HG03354 (cell line): ENCODE results near the gene DENND4C.
"Not testable (repeated sequence)": the region's sequence is repeated elsewhere in the genome, so short reads cannot be mapped to it uniquely, and the experiment has no call there.

ENCODE experiments used
- ATAC-seq: cut with Tn5 transposase; IDR thresholded peaks from one replicate; pipeline ENCODE4 v1.9.1; 2021; ENCODE audit warnings: mild to moderate bottlenecking; ENCODE audit not compliant: unreplicated experiment, poor library complexity, severe bottlenecking

The DENND4C gene

DNA sequence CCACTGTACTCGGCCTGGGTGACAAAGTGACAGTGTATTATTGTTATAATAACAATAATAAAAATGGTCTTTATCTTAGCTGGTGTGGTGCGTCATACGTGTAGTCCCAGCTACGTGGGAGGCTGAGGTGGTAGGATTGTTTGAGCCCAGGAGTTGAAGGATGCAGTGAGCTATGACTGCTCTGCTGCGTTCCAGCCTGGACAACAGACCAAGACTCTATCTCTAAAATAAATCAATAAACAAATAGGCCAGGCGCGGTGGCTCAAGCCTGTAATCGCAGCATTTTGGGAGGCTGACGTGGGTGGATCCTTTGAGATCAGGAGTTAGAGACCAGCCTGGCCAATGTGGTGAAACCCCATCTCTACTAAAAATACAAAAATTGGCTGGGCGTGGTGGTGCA is 9.2 kb upstream of the DENND4C start:
- ATAC-seq: no peak

DNA sequence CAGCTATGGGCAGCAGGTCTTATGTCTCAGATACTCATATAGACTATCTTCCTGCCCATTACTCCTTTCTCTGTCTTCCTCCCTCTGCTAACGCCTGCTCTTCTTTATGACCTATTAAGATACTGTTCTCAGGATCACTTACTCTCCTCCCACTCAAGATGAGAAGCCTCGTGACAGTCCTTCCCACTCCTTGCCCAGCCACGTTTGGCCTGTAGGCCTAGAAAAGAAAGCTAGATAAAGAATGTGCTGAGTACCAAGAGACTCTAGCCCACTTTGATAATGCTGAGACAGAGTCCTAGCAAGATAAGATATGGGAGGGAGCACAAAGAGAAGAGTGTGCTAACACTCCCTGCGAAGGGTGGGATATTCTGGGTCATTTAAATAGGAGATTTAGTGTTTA is 6.8 kb upstream of the DENND4C start:
- ATAC-seq: no peak

DNA sequence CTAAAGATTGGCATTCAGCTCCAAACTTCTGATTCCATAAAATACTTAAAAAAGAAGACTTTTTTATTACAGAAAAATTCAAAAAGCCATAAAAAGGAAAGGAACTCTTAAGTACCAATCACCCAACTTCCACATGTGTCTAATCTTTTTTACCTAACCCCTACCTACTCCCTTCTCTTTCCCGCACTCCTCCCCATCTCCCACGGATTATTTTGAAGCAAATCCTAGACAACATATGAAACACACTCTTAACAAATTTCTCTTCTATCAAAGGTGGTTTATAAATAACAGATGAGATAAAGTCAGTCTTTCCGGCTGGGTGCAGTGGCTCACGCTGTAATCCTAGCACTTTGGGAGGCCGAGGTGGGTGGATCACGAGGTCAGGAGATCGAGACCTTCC is 5.9 kb upstream of the DENND4C start:
- ATAC-seq: no peak

DNA sequence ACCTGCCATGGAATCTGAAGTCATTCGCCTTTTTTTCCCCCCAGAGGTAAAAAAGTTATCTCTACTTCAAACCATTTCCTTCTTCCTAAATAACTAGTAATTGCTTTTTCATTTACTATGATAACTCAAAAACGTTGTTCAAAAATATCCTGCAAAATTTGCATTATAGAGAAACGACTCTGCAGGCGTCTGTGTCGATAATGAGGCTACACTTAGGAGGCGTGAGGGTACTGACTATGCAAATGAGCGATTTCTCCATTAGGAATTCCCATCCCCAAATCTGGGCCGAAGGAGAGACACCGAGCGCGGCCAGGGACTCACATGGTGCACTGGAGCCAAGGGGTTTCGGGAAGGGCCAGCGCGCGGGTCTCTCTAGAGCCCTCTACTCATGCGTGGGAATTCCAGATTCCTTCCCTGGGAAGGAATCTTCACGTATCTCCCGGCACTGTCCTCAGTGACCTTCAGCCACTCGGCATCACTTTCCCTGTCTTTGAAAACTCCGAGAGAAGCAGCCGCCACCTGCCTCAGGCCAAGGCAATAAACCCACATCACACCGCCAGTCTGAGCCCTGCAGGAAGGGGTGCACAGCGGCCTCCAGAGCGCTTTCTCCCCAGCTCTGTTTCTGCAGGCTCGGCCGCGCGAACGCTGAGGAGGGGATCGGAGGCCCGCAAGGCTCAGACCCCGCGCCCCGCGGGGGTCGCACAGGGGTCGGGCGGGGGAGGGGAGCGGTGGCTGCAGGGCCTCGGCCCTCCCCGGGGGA is 718 bp upstream of the DENND4C start:
- peak; percentile 67 for ATAC-seq

DNA sequence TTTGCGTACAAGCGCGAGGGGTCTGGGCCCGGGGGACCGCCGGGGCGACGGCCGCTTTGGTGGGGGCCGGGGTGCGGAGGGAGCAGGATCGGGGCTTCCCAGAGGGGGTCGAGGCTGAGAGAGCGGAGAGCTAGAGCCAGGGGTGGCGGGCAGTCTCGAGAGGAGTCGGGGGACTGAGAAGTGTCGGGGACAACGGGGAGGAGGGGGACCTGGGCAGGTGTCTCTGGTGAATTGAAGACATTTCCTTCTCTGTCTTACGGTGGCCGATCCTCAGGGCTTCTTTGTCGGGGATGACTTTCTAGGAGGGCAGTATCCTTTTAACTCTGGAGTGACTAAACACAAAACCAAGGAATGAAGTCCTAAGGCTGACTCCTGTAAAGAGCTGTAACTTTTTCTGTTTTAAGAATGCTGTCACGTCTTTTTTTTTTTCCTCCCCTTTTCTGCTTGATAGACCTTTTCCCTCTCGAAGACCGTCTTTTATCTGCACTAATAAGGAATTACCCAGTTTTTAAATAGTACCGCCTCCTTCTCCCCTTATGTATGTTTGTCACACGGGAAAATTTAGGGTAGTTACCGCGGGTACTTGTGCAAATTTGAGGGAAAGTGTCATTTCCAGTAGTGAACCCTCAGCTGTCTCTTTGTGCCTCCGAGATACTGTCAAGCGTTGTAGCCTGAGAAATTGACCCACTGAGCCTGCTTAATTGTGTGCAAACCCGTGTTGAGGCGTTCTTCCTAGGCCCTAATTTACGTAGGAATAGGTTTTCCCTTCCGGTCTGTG is 822 bp downstream of the DENND4C start:
- ATAC-seq: peak; percentile 25

DNA sequence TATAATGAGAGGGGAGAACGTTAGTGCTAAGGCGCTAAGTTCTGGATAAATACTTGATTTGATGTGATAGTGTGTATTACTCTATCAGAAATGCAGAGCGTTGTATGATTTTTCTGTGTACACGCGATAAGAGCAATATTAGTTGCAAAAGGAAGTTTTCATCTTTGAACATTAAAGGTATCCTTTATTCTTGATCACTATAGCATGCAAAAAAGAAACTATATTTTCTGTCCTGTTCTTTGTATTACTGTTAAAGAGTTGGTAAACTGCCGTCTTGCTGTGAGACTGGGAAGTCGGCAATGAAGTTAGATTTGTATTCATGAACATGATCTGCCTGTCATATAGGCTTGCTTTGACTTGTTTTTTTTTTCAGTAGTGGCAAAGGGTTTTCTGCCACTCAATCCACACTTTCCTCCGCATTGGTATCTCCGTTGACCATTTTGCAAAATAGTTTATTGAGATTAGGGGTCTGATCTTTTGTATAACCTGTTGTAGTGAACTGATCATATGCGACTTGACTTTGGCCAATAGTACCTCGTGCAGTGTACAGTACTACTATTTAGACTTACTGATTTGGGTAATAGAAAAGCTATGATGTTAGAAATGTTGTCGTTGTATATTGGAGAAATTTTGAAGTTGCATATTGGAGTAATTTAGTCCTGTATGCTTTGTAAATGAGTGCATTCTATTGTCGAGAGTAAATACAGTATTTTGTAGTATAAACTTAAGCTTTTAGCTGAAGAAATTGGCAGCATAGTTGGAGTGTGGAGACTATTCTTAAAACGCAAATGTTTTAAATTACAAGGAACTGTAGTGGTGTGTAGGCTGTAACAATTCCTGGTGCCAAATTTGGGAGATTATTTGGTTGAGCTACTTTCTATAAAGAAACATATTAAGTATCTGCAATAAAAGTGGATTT is 1.7 kb downstream of the DENND4C start:
- no peak for ATAC-seq

DNA sequence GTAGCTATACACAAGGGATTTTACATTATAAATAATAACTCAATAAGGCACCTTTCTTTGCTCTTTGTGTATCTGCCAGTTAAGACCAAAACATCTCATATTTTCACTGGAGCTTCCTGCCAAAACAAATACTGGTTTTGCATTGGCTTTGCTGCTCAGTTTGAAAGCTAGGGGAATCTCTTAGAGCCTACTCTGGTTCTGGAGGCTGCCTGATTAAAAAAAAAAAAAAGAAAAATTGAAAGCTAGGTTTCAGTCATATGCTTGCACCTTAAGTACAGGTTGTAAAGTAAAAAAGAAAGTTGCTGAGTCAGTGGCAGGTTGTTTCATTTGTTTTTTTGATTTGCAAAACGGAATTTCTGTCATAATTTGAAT is 2.3 kb downstream of the DENND4C start:
- no peak for ATAC-seq

DNA sequence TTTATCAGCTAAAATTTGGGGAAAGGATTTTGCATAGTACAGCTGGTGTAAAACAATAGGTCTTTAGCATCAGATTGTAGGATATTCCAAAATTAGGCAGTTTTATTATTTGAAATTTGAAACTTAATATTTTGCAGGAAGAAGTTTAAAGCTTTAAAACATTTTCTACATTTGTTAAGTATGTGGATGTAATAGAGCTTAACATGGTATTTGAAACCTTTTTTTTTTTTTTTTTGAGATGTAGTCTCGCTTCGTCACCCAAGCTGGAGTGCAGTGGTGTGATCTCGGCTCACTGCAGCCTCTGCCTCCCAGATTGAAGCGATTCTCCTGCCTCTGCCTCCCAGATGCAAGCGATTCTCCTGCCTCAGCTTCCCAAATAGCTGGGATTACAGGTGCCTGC is 2.9 kb downstream of the DENND4C start:
- no peak for ATAC-seq

DNA sequence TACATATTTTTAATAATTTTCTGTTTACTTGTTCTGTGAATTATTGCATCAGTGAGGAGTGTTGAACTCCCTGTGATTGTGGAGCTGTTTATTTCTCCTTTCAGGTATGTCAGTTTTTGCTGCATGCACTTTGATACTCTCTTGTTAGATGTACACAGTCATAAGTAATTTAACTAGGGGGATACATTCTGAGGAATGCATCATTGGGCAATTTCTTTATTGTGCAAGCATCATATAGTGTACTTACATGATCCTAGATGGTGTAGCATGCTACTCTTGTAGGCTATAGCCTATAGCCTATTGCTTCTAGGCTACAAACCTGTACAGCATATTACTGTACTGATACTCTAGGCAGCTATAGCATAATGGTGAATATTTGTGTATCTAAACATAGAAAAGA is 9.5 kb downstream of the DENND4C start:
- ATAC-seq: no peak

DNA sequence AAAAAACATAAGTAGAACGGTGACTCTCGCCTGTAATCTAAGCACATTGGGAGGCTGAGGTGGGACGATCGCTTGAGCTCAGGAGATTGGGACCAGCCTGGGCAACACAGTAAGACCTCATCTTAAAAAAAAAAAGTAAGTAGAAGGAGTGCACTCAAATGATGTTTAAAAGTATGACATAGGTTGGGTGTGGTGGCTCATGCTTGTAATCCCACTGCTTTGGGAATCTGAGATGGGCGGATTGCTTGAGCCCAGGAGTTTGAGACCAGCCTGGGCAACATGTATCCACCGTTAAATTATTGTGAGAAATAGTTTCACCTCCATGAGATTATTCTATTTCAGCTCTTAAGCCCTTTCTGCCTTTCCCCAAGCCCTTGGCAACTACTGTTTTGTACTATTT is 11.2 kb downstream of the DENND4C start:
- no peak for ATAC-seq

DNA sequence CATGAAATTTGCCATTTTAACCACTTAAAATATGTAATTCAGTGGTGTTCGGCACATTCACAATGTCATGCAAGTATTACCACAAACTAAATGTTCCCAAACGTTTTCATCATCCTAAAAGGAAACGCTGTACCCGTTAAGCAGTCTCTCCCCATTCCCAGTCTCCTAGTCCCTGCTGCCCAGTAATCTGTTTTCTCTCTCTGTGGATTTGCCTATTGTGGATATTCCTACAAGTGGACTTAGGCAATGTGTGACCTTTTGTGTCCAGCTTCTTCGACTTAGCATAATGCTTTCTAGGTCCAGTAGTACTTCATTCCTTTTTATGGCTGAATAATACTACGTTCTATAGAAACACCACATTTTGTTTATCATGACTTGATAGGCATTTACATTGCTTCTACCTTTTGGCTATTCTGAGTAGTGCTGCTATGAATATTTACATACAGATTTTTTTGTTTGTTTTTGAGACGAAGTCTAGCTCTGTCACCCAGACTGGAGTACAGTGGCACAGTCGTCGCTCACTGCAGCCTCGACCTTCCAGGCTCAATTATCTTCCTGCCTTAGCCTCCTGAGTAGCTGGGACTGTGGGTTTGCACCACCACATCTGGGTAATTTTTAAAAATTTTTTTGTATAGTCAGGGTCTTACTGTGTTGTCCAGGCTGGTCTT is 13.0 kb downstream of the DENND4C start:
- no peak for ATAC-seq

DNA sequence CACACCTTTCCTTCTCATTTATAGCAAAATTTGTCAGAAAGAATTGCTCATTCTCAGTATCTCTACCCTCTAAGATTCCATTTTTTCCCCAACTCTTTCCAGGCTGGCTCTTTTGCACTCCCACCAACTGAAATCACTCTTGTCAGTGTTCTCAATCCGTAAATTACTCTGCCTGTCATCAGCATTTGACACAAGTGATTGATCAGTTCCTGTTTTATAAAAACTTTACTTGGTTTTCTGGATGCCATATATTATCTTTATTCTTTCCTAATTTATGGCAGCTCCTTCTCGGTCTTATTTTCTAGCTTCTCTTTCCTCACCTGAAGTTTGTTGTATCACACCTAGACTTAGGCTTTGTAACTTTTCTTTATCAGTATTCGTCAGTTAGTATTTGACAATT is 16.4 kb downstream of the DENND4C start:
- ATAC-seq: no peak

DNA sequence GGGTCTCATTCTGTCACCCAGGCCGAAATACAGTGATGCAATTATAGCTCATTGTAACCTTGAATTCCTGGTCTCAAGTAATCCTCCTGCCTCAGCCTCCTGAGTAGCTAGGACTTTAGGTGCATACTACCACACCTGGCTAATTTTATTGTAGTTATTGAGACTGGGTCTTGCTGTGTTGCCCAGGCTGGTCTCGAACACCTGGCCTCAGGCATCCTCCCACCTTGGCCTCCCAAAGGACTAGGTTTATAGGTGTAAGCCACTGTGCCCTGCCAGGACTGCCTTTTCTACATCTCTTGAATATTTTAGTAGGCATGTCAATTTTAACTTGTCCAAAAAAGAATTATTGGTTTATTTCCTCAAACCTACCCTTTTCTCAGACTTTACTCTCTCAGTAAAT is 16.9 kb downstream of the DENND4C start:
- ATAC-seq: no peak

DNA sequence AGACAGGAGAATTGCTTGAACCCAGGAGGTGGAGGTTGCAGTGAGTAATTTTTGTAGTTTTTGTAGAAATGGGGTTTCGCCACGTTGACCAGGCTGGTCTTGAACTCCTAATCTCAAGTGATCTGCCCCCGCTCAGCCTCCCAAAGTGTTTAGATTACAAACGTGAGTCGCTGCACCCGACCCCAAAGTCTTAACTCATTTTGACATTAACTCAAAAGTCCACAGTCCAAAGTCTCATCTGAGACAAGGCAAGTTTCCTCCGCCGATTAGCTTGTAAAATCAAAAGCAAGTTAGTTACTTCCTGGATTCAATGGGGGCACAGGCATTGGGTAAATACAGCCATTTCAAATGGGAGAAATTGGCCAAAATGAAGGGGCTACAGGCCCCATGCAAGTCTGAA is 19.9 kb downstream of the DENND4C start:
- ATAC-seq: not testable (repeated sequence)

DNA sequence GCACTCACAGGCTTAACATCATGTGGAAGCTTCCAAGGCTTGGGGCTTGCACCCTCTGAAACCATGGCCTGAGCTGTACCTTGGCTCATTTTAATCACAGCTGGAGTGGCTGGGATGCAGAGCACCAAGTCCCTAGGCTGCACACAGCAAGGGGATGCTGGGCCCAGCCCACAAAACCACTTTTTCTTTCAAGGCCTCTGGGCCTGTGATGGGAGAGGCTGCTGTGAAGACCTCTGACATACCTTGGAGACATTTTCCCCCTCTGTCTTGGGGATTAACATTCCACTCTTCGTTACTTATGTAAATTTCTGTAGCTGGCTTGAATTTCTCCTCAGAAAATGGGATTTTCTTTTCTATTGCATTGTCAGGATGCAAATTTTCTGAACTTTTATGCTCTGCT is 20.7 kb downstream of the DENND4C start:
- ATAC-seq: not testable (repeated sequence)

DNA sequence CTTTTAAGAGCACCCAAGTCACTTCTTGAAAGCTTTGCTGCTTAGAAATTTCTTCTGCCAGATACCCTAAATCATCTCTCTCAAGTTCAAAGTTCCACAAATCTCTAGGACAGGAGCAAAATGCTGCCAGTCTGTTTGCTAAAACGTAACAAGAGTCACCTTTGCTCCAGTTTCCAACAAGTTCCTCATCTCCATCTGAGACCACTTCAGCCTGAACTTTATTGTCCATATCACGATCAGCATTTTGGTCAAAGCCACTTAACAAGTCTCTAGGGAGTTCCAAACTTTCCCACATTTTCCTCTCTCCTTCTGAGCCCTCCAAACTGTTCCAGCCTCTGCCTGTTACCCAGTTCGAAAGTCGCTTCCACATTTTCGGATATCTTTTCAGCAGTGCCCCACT is 21.1 kb downstream of the DENND4C start:
- ATAC-seq: not testable (repeated sequence)

DNA sequence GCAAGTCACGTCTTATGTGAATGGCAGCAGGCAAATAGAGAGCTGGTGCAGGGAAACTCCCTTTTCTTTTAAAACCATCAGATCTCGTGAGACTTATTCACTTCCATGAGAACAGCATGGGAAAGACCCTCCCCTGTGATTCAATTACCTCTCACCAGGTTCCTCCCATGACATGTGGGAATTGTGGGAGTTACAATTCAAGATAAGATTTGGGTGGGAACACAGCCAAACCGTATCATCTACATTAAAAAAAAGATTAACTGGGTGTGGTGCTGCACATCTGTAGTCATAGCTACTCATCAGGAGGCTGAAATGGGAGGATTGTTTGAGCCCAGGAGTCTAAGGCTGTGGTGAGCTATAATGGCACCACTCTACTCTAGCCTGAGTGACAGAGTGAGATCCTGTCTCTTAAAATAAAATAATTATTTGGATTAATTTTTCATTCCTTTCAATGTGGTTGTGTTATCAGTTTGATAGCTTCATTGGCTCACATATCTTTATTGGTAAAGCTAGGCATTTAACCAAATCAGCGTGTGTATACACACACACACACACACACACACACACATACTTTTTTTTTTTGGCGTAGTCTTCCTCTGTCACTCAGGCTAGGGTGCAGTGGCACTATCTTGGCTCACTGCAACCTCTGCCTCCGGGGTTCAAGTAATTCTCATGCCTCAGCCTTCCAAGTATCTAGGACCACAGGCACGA is 21.8 kb downstream of the DENND4C start:
- ATAC-seq: no peak

DNA sequence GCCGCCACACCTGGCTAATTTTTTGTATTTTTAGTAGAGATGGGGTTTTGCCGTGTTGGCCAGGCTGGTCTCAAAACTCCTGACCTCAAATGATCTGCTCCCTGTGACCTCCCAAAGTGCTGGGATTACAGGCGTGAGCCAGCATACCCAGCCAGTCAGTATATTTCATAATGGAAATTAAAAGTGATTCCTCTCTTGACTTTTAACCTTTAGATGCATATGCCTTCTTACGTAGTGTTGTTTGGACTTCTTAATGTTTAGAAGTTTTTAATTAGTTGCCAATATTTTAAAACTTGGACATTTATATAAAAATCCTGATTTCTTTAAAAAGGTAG is 22.4 kb downstream of the DENND4C start:
- no peak for ATAC-seq

DNA sequence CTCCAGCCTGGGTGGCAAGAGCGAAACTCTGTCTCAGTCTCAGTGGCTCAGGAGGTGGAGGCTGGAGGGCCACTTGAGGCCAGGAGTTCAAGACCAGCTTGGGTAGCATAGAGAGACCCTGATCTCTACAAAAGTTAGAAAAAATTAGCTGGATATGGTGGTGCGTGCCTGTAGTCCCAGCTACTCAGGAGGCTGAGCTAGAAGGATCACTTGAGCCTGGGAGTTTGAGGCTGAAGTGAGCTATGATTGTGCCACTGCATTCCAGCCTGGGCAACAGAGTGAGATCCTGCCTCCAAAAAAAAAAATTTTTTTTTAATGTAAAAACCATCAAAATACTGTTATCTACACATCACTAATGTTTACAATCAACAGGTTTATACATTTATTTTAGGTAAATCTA is 24.6 kb downstream of the DENND4C start:
- ATAC-seq: no peak
